HL-60 (cell line): ENCODE results near the gene STUM.

ENCODE experiments used
- DNase-seq, 2 experiments: peaks; one replicate each; pipeline ENCODE4 v3.0.0-alpha.2; 2010 to 2020; ENCODE audit warnings: low read depth in 1 of 2, low spot score in 1 of 2
- H3K27ac ChIP-seq: fragments of 250-450 bp; sonication (Bioruptor Pico); replicated peaks from 2 replicates; pipeline ENCODE4 v1.5.1; 2020; ENCODE audit warnings: mild to moderate bottlenecking, moderate library complexity
- H3K27me3 ChIP-seq: fragments of 250-450 bp; sonication (Bioruptor Pico); 2 replicates; pipeline ENCODE4 v1.5.1; 2021; ENCODE audit warnings: mild to moderate bottlenecking, moderate library complexity; ENCODE audit not compliant: insufficient read depth, poor library complexity, severe bottlenecking
- H3K4me3 ChIP-seq: replicated peaks from 2 replicates; pipeline ENCODE4 v1.5.1; 2011; ENCODE audit warnings: mild to moderate bottlenecking, control low read depth, low read length; ENCODE audit not compliant: insufficient read depth
- CTCF ChIP-seq: IDR thresholded peaks from one replicate; pipeline ENCODE4 v1.5.1; 2011; ENCODE audit warnings: low read length, control low read depth, inconsistent platforms; ENCODE audit not compliant: insufficient read depth
- GABPA ChIP-seq: IDR thresholded peaks from 2 replicates; pipeline ENCODE4 v1.6.1; 2012; ENCODE audit warnings: low read depth
- POLR2AphosphoS5 ChIP-seq: IDR thresholded peaks from 2 replicates; pipeline ENCODE4 v1.6.1; 2012; ENCODE audit warnings: low read depth
- REST ChIP-seq: IDR thresholded peaks from 2 replicates; pipeline ENCODE4 v1.6.1; 2012; ENCODE audit warnings: low read depth; ENCODE audit not compliant: insufficient replicate concordance
- SPI1 ChIP-seq: IDR thresholded peaks from 2 replicates; pipeline ENCODE4 v1.6.1; 2012; ENCODE audit warnings: low read depth, mild to moderate bottlenecking, borderline replicate concordance

Gene STUM

GRCh38 chr1:226560243-226560642, 11.7 kb downstream of the STUM start:
- no peak overlapping the region for H3K4me3 ChIP-seq
- no peak for DNase-seq
- no peak overlapping the region for H3K27ac ChIP-seq
- no peak for TF ChIP-seq CTCF
- TF ChIP-seq REST: no peak
- TF ChIP-seq GABPA: no peak
- no peak for TF ChIP-seq POLR2AphosphoS5
- no peak for TF ChIP-seq SPI1
- peaks cover 8% of the 10 kb centered on the region for H3K27me3 ChIP-seq

GRCh38 chr1:226562989-226563388, 14.4 kb downstream of the STUM start:
- no peak for DNase-seq
- TF ChIP-seq CTCF (no peak), REST (no peak), SPI1 (no peak), GABPA (no peak), POLR2AphosphoS5 (no peak)
- no peak overlapping the region for H3K4me3 ChIP-seq
- no peak overlapping the region for H3K27ac ChIP-seq
- peaks cover 3% of the 10 kb centered on the region for H3K27me3 ChIP-seq

- DNase-seq: no peak
- no peak for TF ChIP-seq GABPA
- TF ChIP-seq REST: no peak
- no peak for TF ChIP-seq SPI1
- Histone ChIP-seq H3K27ac (no peak overlapping the region), H3K27me3 (peaks cover 3% of the 10 kb centered on the region), H3K4me3 (no peak overlapping the region)
Measured at GRCh38 chr1:226563666-226564065, 15.1 kb downstream of the STUM start.

GRCh38 chr1:226565476-226565875, 16.9 kb downstream of the STUM start:
- TF ChIP-seq GABPA (no peak), CTCF (no peak), POLR2AphosphoS5 (no peak), REST (no peak), SPI1 (no peak)
- no peak overlapping the region for H3K4me3 ChIP-seq
- H3K27me3 ChIP-seq: peaks cover 3% of the 10 kb centered on the region
- DNase-seq: no peak
- no peak overlapping the region for H3K27ac ChIP-seq
